GM23248 (cell line): ENCODE data around the gene CACNB2.

Source experiments
- EZH2 ChIP-seq: fragments of 200-600 bp; sonication (generic); IDR thresholded peaks from 2 replicates; pipeline ENCODE4 v1.6.1; 2018; ENCODE audit warnings: antibody characterized with exemption, mild to moderate bottlenecking; ENCODE audit not compliant: insufficient read depth, poor library complexity, severe bottlenecking
- EZH2phosphoT487 ChIP-seq: fragments of 200-600 bp; sonication (generic); IDR thresholded peaks from 2 replicates; pipeline ENCODE4 v1.6.1; 2018; ENCODE audit warnings: antibody characterized with exemption, moderate library complexity, mild to moderate bottlenecking, low read depth; ENCODE audit not compliant: insufficient read depth

GRCh38 chr10:18230794-18231193 lies 90.6 kb downstream of the CACNB2 start:
- TF ChIP-seq EZH2 (no peak), EZH2phosphoT487 (no peak)
